ENCODE data around the gene RGL4.
A peak's percentile ranks its signal among the peaks of the same experiment; 100 is the strongest.

RGL4 gene

GRCh38 chr22:23678133-23678532 lies 12.7 kb upstream of the RGL4 start:
- no peak for DNase-seq (ENCODE audit: low read depth in 2 of 2)

GRCh38 chr22:23681026-23681809 lies 9.6 kb upstream of the RGL4 start:
- DNase-seq (ENCODE audit: low read depth in 2 of 2), result no peak

GRCh38 chr22:23682077-23682476 lies 8.7 kb upstream of the RGL4 start:
- DNase-seq (ENCODE audit: low read depth in 2 of 2), result no peak

GRCh38 chr22:23682827-23683355 lies 7.9 kb upstream of the RGL4 start:
- no peak for DNase-seq (ENCODE audit: low read depth in 2 of 2)

GRCh38 chr22:23683545-23683944 lies 7.3 kb upstream of the RGL4 start:
- no peak for DNase-seq (ENCODE audit: low read depth in 2 of 2)

GRCh38 chr22:23684026-23684425 lies 6.8 kb upstream of the RGL4 start:
- DNase-seq (ENCODE audit: low read depth in 2 of 2), result no peak

- no peak for DNase-seq (ENCODE audit: low read depth in 2 of 2)
Observed at GRCh38 chr22:23684561-23685031, 6.2 kb upstream of the RGL4 start.

- DNase-seq (ENCODE audit: low read depth in 2 of 2), result no peak
Observed at GRCh38 chr22:23685205-23685784, 5.5 kb upstream of the RGL4 start.

- no peak for DNase-seq (ENCODE audit: low read depth in 2 of 2)
Observed at GRCh38 chr22:23686416-23687024, 4.3 kb upstream of the RGL4 start.

GRCh38 chr22:23688121-23688520 lies 2.7 kb upstream of the RGL4 start:
- DNase-seq (ENCODE audit: low read depth in 2 of 2), result no peak

- no peak for DNase-seq (ENCODE audit: low read depth in 2 of 2)
Observed at GRCh38 chr22:23688571-23688970, 2.2 kb upstream of the RGL4 start.

GRCh38 chr22:23689414-23689813 lies 1.4 kb upstream of the RGL4 start:
- no peak for DNase-seq (ENCODE audit: low read depth in 2 of 2)

- no peak for DNase-seq (ENCODE audit: low read depth in 2 of 2)
Observed at GRCh38 chr22:23691748-23692423, 1.1 kb downstream of the RGL4 start.

GRCh38 chr22:23692598-23693291 lies 1.9 kb downstream of the RGL4 start:
- DNase-seq (ENCODE audit: low read depth in 2 of 2), result no peak

- no peak for DNase-seq (ENCODE audit: low read depth in 2 of 2)
Observed at GRCh38 chr22:23693979-23694680, 3.3 kb downstream of the RGL4 start.

- DNase-seq (ENCODE audit: low read depth in 2 of 2), result no peak
Observed at GRCh38 chr22:23695141-23695540, 4.3 kb downstream of the RGL4 start.

GRCh38 chr22:23695571-23696325 lies 4.9 kb downstream of the RGL4 start:
- no peak for DNase-seq (ENCODE audit: low read depth in 2 of 2)

GRCh38 chr22:23696326-23696851 lies 5.6 kb downstream of the RGL4 start:
- peak; percentile 60 to 65 for DNase-seq (ENCODE audit: low read depth in 2 of 2)

GRCh38 chr22:23697031-23697970 lies 6.5 kb downstream of the RGL4 start:
- DNase-seq (ENCODE audit: low read depth in 2 of 2), result no peak

Measured in stimulated activated CD4-positive, alpha-beta T cell treated with anti-CD3 and anti-CD28 coated beads, Interleukin-4, amount 100 ng/mL, for 48 hours (primary cell).